Panc1 (cell line): ENCODE results near the gene SMAD1. TPM values are rescaled to one million over a fixed set of nuclear protein-coding genes. Genes with fewer than 3 reads are reported as not detected.

Experiments
- ATAC-seq: fragments of 200-7000 bp; cut with Tn5 transposase; 2 replicates; pipeline ENCODE4 v1.9.1; 2020; ENCODE audit warnings: mild to moderate bottlenecking, moderate library complexity
- BruUV-seq: library from RNA; stranded (reverse); fragments of 400-500 nt; replicated peaks from 2 replicates; lab custom pipeline; 2021; lab: Mats Ljungman, UMichigan
- CTCF ChIA-PET: fragments of 300-600 bp; sonication (Branson Sonifier 250); formaldehyde crosslinking; loops from one replicate; lab custom pipeline; 2022; ENCODE audit warnings: antibody characterized with exemption; lab: Charles Lee
- POLR2A ChIA-PET: fragments of 300-600 bp; sonication (Branson Sonifier 250); formaldehyde crosslinking; loops from one replicate; lab custom pipeline; 2022; ENCODE audit warnings: antibody characterized with exemption; lab: Charles Lee
- DNase-seq: peaks from one replicate; pipeline ENCODE4 v3.0.0-alpha.2; 2010; ENCODE audit warnings: low read depth, low spot score
- H3K27ac ChIP-seq: 2 replicates; pipeline ENCODE4 v1.5.1; 2011; ENCODE audit warnings: mild to moderate bottlenecking, low read length, inconsistent platforms
- H3K27me3 ChIP-seq: fragments of 200-500 bp; sonication (Bioruptor generic); 2 replicates; pipeline ENCODE4 v1.6.0; 2014; ENCODE audit warnings: low read length, inconsistent platforms; ENCODE audit not compliant: control insufficient read depth, insufficient read depth
- H3K36me3 ChIP-seq: fragments of 200-500 bp; sonication (Bioruptor generic); 2 replicates; pipeline ENCODE4 v1.5.1; 2014; ENCODE audit warnings: inconsistent platforms, mild to moderate bottlenecking, low read length, moderate library complexity; ENCODE audit not compliant: control insufficient read depth, insufficient read depth
- H3K4me1 ChIP-seq: 2 replicates; pipeline ENCODE4 v1.5.1; 2011; ENCODE audit warnings: inconsistent platforms, mild to moderate bottlenecking, low read length, moderate library complexity; ENCODE audit not compliant: control insufficient read depth, insufficient read depth
- H3K4me3 ChIP-seq, 2 experiments: 2 replicates each; pipeline ENCODE4 v1.5.1; 2011 to 2012; ENCODE audit warnings: low read depth in 2 of 2, low read length in 2 of 2, mild to moderate bottlenecking in 2 of 2, inconsistent platforms in 1 of 2, moderate library complexity in 1 of 2
- H3K9me3 ChIP-seq: fragments of 200-500 bp; sonication (Bioruptor generic); 2 replicates; pipeline ENCODE4 v1.5.1; 2014; ENCODE audit warnings: low read depth, mild to moderate bottlenecking, inconsistent platforms, low read length, moderate library complexity; ENCODE audit not compliant: control insufficient read depth, insufficient read depth
- POLR2AphosphoS5 ChIP-seq: IDR thresholded peaks from 2 replicates; pipeline ENCODE4 v1.6.1; 2012; ENCODE audit warnings: mild to moderate bottlenecking, low read depth, low read length, moderate library complexity
- SIN3A ChIP-seq: IDR thresholded peaks from 2 replicates; pipeline ENCODE4 v1.6.1; 2012; ENCODE audit warnings: low read depth, mild to moderate bottlenecking, low read length, moderate library complexity, borderline replicate concordance; ENCODE audit not compliant: insufficient read depth
- TCF7L2 ChIP-seq: IDR thresholded peaks from 2 replicates; pipeline ENCODE4 v1.6.1; 2011; ENCODE audit warnings: mild to moderate bottlenecking, low read depth, low read length, inconsistent platforms
- in situ Hi-C: cut with HindIII; loops from 2 replicates; pipeline ENCODE4 v1.10.0; 2016; ENCODE audit warnings: low sequenced_read_pairs, low pct_unique_long_range_greater_than_20kb
- intact Hi-C: fragments of 100-400 bp; cut with micrococcal nuclease; formaldehyde crosslinking; loops from one replicate; pipeline ENCODE4 v1.10.0; 2022; ENCODE audit not compliant: unreplicated experiment
- total RNA-seq: library from RNA; stranded (reverse); gene quantifications from one replicate; pipeline ENCODE4 v1.2.1, GENCODE V29; 2021; ENCODE audit not compliant: unreplicated experiment
- TF ChIP-seq, protein P1 (sequence below): fragments of 450-650 bp; IDR thresholded peaks from 2 replicates; pipeline ENCODE4 v1.5.1; 2017; ENCODE audit warnings: mild to moderate bottlenecking
- TF ChIP-seq, protein P2 (sequence below), 2 experiments: IDR thresholded peaks; 2 replicates each; pipeline ENCODE4 v1.6.1; 2011 to 2012; ENCODE audit warnings: low read depth in 2 of 2, control low read depth in 1 of 2, low read length in 1 of 2, mild to moderate bottlenecking in 1 of 2, moderate library complexity in 1 of 2; ENCODE audit not compliant: insufficient read depth in 1 of 2

The SMAD1 gene
- total RNA-seq, 1 experiment from 2014 or later = 24.1 TPM

DNA sequence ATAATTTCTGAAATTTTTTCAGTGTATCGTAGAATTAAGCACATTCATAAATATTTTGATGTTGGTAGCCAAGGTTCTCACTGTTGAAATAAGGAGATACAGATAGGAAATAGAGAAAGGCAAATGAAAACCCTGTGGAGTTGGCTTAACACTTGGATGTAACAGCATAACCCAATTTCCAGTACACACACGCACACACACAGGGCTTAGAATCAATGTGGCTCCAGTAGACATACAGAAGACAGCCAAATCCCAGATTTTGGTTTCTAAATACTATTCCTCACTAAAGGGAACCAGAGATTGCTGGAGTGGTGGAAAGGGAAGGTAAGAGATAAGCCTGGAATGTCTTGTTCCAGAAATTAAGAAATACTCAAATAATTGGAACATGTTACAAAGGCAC is 54.4 kb downstream of the SMAD1 start:
- TF ChIP-seq, protein P1, sequence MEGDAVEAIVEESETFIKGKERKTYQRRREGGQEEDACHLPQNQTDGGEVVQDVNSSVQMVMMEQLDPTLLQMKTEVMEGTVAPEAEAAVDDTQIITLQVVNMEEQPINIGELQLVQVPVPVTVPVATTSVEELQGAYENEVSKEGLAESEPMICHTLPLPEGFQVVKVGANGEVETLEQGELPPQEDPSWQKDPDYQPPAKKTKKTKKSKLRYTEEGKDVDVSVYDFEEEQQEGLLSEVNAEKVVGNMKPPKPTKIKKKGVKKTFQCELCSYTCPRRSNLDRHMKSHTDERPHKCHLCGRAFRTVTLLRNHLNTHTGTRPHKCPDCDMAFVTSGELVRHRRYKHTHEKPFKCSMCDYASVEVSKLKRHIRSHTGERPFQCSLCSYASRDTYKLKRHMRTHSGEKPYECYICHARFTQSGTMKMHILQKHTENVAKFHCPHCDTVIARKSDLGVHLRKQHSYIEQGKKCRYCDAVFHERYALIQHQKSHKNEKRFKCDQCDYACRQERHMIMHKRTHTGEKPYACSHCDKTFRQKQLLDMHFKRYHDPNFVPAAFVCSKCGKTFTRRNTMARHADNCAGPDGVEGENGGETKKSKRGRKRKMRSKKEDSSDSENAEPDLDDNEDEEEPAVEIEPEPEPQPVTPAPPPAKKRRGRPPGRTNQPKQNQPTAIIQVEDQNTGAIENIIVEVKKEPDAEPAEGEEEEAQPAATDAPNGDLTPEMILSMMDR = no peak
- TF ChIP-seq TCF7L2 (no peak), POLR2AphosphoS5 (no peak), SIN3A (no peak)
- TF ChIP-seq, protein P2, sequence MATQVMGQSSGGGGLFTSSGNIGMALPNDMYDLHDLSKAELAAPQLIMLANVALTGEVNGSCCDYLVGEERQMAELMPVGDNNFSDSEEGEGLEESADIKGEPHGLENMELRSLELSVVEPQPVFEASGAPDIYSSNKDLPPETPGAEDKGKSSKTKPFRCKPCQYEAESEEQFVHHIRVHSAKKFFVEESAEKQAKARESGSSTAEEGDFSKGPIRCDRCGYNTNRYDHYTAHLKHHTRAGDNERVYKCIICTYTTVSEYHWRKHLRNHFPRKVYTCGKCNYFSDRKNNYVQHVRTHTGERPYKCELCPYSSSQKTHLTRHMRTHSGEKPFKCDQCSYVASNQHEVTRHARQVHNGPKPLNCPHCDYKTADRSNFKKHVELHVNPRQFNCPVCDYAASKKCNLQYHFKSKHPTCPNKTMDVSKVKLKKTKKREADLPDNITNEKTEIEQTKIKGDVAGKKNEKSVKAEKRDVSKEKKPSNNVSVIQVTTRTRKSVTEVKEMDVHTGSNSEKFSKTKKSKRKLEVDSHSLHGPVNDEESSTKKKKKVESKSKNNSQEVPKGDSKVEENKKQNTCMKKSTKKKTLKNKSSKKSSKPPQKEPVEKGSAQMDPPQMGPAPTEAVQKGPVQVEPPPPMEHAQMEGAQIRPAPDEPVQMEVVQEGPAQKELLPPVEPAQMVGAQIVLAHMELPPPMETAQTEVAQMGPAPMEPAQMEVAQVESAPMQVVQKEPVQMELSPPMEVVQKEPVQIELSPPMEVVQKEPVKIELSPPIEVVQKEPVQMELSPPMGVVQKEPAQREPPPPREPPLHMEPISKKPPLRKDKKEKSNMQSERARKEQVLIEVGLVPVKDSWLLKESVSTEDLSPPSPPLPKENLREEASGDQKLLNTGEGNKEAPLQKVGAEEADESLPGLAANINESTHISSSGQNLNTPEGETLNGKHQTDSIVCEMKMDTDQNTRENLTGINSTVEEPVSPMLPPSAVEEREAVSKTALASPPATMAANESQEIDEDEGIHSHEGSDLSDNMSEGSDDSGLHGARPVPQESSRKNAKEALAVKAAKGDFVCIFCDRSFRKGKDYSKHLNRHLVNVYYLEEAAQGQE (IDR thresholded peaks at IDR 0.05; ENCODE audit: insufficient read depth in 1 of 2, low read depth in 2 of 2, low read length in 1 of 2) = no peak
- Histone ChIP-seq H3K4me1 (peaks cover 4% of the 10 kb centered on the region), H3K4me3 (no peak overlapping the region), H3K36me3 (no peaks in the 10 kb centered on the region), H3K9me3 (no peaks in the 10 kb centered on the region), H3K27ac (no peak overlapping the region), H3K27me3 (no peaks in the 10 kb centered on the region)
- DNase-seq (no peak), ATAC-seq (no peak)
- intact Hi-C loops = no loop called here
- CTCF ChIA-PET = no interaction called here
- no TSS peak for BruUV-seq
- in situ Hi-C loops = no loop called here
- POLR2A ChIA-PET = no interaction called here

- intact Hi-C loops = no loop called here
- Histone ChIP-seq H3K27me3 (no peaks in the 10 kb centered on the region), H3K4me3 (no peak overlapping the region), H3K27ac (no peak overlapping the region), H3K4me1 (peaks cover 8% of the 10 kb centered on the region), H3K9me3 (no peaks in the 10 kb centered on the region), H3K36me3 (no peaks in the 10 kb centered on the region)
- CTCF ChIA-PET = no interaction called here
- no peak for DNase-seq
- TF ChIP-seq SIN3A (no peak), POLR2AphosphoS5 (no peak), TCF7L2 (no peak)
- TF ChIP-seq, protein P2 (IDR thresholded peaks at IDR 0.05; ENCODE audit: insufficient read depth in 1 of 2, low read depth in 2 of 2, low read length in 1 of 2) = no peak
- TF ChIP-seq, protein P1 = no peak
- BruUV-seq = no TSS peak
- ATAC-seq = no peak; the same call in 1 of the 2 replicates
- in situ Hi-C loops = no loop called here
- POLR2A ChIA-PET = no interaction called here
Observed at GRCh38 chr4:145538596-145538995, 56.9 kb downstream of the SMAD1 start.
